Gastrocnemius medialis (tissue), 4 donors: ENCODE measurements around the gene EFEMP1.

ENCODE experiments used
- POLR2A ChIP-seq, 2 donors: fragments of 450-650 bp; IDR thresholded peaks; one replicate each; pipeline ENCODE4 v1.6.1; 2017; ENCODE audit warnings: antibody characterized with exemption in 2 of 2, mild to moderate bottlenecking in 2 of 2, moderate library complexity in 2 of 2
- TF ChIP-seq, protein P1 (sequence below), 5 experiments: fragments of 450-650 bp in 3 of 5; fragments of 200-600 bp in 2 of 5; sonication (generic) in 2 of 5; IDR thresholded peaks in 4 of 5; conservative IDR thresholded peaks in 1 of 5; 1 replicate in 4 of 5; 2 replicates in 1 of 5; pipeline ENCODE4 v1.5.1; 2016 to 2019; ENCODE audit warnings: antibody characterized with exemption in 5 of 5, mild to moderate bottlenecking in 3 of 5, moderate library complexity in 3 of 5

DNA sequence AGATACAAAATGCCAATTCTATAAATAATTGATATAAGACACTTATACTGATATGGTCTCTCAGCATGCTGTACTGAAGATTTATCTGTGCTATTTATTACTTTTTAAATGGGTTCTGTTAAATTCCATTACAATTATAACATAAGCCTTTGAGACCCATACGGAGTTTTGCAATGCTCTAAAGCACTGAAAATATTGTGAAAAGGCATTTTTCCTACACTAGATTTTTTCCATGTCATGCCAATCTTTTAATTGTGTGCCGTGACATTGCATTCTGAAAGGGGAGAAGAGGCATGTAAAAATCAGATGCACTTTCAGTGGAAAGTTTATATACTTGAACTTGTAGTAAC lies 46.5 kb downstream of the EFEMP1 start:
- TF ChIP-seq, protein P1, sequence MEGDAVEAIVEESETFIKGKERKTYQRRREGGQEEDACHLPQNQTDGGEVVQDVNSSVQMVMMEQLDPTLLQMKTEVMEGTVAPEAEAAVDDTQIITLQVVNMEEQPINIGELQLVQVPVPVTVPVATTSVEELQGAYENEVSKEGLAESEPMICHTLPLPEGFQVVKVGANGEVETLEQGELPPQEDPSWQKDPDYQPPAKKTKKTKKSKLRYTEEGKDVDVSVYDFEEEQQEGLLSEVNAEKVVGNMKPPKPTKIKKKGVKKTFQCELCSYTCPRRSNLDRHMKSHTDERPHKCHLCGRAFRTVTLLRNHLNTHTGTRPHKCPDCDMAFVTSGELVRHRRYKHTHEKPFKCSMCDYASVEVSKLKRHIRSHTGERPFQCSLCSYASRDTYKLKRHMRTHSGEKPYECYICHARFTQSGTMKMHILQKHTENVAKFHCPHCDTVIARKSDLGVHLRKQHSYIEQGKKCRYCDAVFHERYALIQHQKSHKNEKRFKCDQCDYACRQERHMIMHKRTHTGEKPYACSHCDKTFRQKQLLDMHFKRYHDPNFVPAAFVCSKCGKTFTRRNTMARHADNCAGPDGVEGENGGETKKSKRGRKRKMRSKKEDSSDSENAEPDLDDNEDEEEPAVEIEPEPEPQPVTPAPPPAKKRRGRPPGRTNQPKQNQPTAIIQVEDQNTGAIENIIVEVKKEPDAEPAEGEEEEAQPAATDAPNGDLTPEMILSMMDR (IDR thresholded peaks at IDR 0.05 in 4 of 5, conservative IDR thresholded peaks at IDR 0.05 in 1 of 5): no peak
- no peak for TF ChIP-seq POLR2A (IDR thresholded peaks at IDR 0.05)
